Measurements from ENCODE around the gene EEF1G.
"Not testable (repeated sequence)": the region's sequence is repeated elsewhere in the genome, so short reads cannot be mapped to it uniquely, and the experiment has no call there.

The EEF1G gene

DNA sequence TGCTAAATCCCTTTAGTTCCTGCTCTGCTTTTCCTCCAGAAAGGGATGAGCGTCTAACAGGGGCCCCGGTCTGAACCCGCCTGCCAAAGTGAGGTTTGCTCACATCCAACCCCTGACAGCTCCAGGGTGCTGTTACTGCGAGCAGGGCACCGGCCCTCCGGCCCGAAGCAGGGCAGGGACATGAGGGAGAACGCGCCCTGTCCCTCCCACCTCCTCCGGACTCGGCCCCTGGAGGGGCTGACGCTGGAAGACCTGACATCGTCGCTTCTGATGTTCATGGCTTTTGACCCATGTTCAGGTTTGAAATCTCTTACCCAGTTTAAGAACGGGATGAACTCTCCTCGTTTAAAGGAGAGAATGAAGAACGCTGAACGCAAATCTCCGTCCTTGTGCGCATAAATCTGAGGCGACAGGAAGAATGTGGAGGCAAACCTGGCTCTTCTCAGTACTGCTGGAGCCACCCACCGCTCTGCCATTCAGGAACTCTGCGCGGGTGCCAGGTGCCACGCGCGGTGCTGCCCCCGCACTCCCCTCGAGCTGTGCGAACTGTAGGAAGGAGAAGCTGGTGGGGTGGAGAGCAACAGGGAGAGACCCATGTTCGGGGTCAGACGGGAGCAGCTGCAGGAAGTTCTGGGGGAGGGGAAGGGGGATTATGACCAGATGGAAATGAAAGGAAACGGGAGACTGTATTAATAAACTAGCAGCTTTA lies 826 bp upstream of the EEF1G start:
- peak; percentile 35 for DNase-seq (ENCODE audit: low read depth)
- peak overlapping the region; percentile 85 for H3K4me3 ChIP-seq (ENCODE audit: low read depth, low read length)
- TF ChIP-seq, protein P1, sequence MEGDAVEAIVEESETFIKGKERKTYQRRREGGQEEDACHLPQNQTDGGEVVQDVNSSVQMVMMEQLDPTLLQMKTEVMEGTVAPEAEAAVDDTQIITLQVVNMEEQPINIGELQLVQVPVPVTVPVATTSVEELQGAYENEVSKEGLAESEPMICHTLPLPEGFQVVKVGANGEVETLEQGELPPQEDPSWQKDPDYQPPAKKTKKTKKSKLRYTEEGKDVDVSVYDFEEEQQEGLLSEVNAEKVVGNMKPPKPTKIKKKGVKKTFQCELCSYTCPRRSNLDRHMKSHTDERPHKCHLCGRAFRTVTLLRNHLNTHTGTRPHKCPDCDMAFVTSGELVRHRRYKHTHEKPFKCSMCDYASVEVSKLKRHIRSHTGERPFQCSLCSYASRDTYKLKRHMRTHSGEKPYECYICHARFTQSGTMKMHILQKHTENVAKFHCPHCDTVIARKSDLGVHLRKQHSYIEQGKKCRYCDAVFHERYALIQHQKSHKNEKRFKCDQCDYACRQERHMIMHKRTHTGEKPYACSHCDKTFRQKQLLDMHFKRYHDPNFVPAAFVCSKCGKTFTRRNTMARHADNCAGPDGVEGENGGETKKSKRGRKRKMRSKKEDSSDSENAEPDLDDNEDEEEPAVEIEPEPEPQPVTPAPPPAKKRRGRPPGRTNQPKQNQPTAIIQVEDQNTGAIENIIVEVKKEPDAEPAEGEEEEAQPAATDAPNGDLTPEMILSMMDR (IDR thresholded peaks at IDR 0.05; ENCODE audit: insufficient read depth, low read depth, low read length, missing control alignments) = no peak

DNA sequence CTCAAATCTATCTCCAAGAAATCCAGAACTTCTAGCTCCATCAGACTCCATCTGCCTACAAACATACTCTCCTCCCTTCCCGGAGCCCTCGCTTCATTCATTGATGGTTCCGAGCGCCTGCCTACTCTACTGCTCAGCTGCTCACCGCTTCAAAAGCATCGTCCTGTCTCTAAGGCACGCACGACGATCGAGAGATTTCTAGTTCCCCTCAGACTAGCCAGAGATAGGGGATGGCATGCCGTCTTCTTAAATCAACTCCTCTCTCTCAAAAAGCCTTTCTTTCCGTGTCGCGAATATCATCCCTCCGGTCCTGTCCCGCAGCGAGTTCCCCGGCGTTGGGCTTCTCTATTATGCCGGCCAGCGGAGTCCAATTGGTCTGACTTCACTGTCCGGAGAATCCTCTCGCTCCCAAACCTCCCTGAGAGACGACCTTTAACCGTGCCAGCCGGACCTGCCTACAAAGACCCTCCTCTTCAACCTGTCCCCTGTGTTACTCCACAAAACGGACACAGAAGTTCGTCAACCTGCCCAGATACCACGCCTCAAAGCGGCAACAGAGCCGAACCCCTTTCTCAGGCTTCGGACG lies 592 bp downstream of the EEF1G start:
- TF ChIP-seq, protein P1 (IDR thresholded peaks at IDR 0.05; ENCODE audit: insufficient read depth, low read depth, low read length, missing control alignments) = no peak
- DNase-seq (ENCODE audit: low read depth) = peak; percentile 50
- peak overlapping the region; percentile 88 for H3K4me3 ChIP-seq (ENCODE audit: low read depth, low read length)

- TF ChIP-seq, protein P1 (IDR thresholded peaks at IDR 0.05; ENCODE audit: insufficient read depth, low read depth, low read length, missing control alignments) = no peak
- DNase-seq (ENCODE audit: low read depth) = no peak
Measured at GRCh38 chr11:62572431-62572830, 1.3 kb downstream of the EEF1G start.

GRCh38 chr11:62571493-62571892 lies 2.2 kb downstream of the EEF1G start:
- DNase-seq (ENCODE audit: low read depth); H3K4me3 ChIP-seq (ENCODE audit: low read depth, low read length): not testable (repeated sequence)

More at GRCh38 chr11:62572431-62572830, 1.3 kb downstream of the EEF1G start:
- peak overlapping the region; percentile 88 for H3K4me3 ChIP-seq (ENCODE audit: low read depth, low read length)

GRCh38 chr11:62570903-62571302 lies 2.8 kb downstream of the EEF1G start:
- not testable (repeated sequence) for H3K4me3 ChIP-seq (ENCODE audit: low read depth, low read length); DNase-seq (ENCODE audit: low read depth)

DNA sequence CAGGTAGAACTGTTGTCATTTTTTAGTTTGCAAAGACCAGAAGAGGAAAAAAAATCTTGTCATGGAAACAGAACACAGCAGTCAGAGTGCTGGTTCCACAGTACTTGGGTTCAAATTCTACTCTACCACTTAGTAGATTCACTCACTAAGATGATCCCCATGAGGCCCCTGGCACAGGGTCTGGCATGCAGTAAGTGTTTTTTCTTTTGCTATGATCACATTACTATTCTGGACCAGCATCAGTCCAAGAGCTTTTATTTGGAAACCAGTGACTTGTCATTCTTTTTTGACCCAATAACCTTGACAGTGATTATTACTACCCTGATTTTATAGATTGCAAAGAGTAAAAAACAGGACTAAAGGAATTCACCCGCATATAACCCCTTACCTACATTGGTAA lies 4.1 kb downstream of the EEF1G start:
- H3K4me3 ChIP-seq (ENCODE audit: low read depth, low read length) = no peak overlapping the region
- no peak for DNase-seq (ENCODE audit: low read depth)
- TF ChIP-seq, protein P1 (IDR thresholded peaks at IDR 0.05; ENCODE audit: insufficient read depth, low read depth, low read length, missing control alignments) = no peak

DNA sequence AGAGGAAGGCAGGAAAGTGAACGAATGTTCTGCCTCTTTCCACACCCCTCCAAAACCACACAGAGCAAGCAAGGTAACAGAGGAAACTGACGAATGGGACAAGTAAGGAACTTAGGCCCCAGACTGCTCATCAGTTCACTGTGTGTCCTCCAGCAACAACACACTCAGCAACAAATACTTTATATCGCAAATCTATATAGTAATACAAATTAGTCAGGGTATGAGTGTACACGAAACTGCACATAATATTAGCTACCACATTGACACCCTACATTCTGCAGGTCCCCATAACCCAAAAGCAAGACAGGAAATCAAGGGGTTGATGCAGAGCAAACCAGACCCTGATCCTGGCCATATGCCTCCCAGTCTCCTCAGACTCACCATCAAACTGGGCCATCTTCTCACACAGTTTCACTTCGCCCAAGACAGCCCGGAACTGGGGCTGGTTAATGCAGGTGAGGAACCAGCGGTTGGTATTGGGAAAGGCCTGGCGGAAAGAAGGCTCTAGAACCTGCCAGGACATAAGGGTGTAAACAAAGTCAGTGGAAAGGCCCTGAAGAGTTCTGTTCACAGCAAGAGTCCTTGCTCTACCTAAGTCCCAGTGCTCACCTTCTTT lies 6.6 kb downstream of the EEF1G start:
- no peak overlapping the region for H3K4me3 ChIP-seq (ENCODE audit: low read depth, low read length)
- peak; percentile 44 for DNase-seq (ENCODE audit: low read depth)
- TF ChIP-seq, protein P1 (IDR thresholded peaks at IDR 0.05; ENCODE audit: insufficient read depth, low read depth, low read length, missing control alignments) = no peak

DNA sequence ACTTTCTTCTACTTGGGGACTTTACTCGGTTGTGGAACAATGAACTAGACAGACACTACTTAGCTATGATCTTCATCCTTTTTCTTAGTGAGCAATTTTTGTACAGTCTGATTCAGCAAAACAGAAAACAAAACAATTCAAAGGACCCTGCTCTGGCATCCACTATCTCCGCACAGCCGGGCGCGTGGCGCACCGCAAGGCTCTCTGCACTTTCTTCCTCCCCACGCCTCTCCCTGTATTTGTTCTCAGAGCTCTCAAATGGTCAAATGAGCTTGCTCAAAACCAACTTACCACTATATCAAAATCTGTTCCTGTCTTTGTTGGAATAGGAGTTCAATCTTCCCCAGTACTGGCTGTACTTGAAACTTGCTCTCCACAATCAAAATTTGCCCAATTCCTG lies 7.4 kb downstream of the EEF1G start:
- TF ChIP-seq, protein P1 (IDR thresholded peaks at IDR 0.05; ENCODE audit: insufficient read depth, low read depth, low read length, missing control alignments) = no peak
- DNase-seq (ENCODE audit: low read depth) = no peak
- no peak overlapping the region for H3K4me3 ChIP-seq (ENCODE audit: low read depth, low read length)
